ENCODE results near the gene SPG11.

Gene SPG11

GRCh38 chr15:44595656-44596510, 67.6 kb downstream of the SPG11 start:
- peak; percentile 38 for DNase-seq (ENCODE audit: low spot score)
- in situ Hi-C loops (cut with MboI; ENCODE audit: low sequenced_read_pairs, unreplicated experiment), result no loop called here
- no peak for TF ChIP-seq CTCF (IDR thresholded peaks at IDR 0.05; ENCODE audit: borderline replicate concordance, control extremely low read depth, extremely low read depth, insufficient read depth, missing control alignments)

- no peak for TF ChIP-seq CTCF (IDR thresholded peaks at IDR 0.05; ENCODE audit: borderline replicate concordance, control extremely low read depth, extremely low read depth, insufficient read depth, missing control alignments)
- DNase-seq (ENCODE audit: low spot score), result no peak
- in situ Hi-C loops (cut with MboI; ENCODE audit: low sequenced_read_pairs, unreplicated experiment), result no loop called here
Observed at GRCh38 chr15:44595246-44595645, 68.2 kb downstream of the SPG11 start.

- in situ Hi-C loops (cut with MboI; ENCODE audit: low sequenced_read_pairs, unreplicated experiment), result no loop called here
- no peak for DNase-seq (ENCODE audit: low spot score)
- no peak for TF ChIP-seq CTCF (IDR thresholded peaks at IDR 0.05; ENCODE audit: borderline replicate concordance, control extremely low read depth, extremely low read depth, insufficient read depth, missing control alignments)
Observed at GRCh38 chr15:44593042-44593736, 70.3 kb downstream of the SPG11 start.

- no peak for TF ChIP-seq CTCF (IDR thresholded peaks at IDR 0.05; ENCODE audit: borderline replicate concordance, control extremely low read depth, extremely low read depth, insufficient read depth, missing control alignments)
- no peak for DNase-seq (ENCODE audit: low spot score)
- in situ Hi-C loops (cut with MboI; ENCODE audit: low sequenced_read_pairs, unreplicated experiment), result no loop called here
Observed at GRCh38 chr15:44591326-44591725, 72.1 kb downstream of the SPG11 start.

- in situ Hi-C loops (cut with MboI; ENCODE audit: low sequenced_read_pairs, unreplicated experiment), result loop anchor here (10.0 kb wide), 1 partner anchor 146 kb away; the partner anchor contains the start of gene TRIM69
- TF ChIP-seq CTCF (IDR thresholded peaks at IDR 0.05; ENCODE audit: borderline replicate concordance, control extremely low read depth, extremely low read depth, insufficient read depth, missing control alignments), result no peak
- no peak for DNase-seq (ENCODE audit: low spot score)
Observed at GRCh38 chr15:44588541-44588940, 74.9 kb downstream of the SPG11 start.

- TF ChIP-seq CTCF (IDR thresholded peaks at IDR 0.05; ENCODE audit: borderline replicate concordance, control extremely low read depth, extremely low read depth, insufficient read depth, missing control alignments), result no peak
- no peak for DNase-seq (ENCODE audit: low spot score)
- in situ Hi-C loops (cut with MboI; ENCODE audit: low sequenced_read_pairs, unreplicated experiment), result loop anchor here (10.0 kb wide), 1 partner anchor 149 kb away; the partner anchor contains the start of gene TRIM69
Observed at GRCh38 chr15:44585633-44586032, 77.8 kb downstream of the SPG11 start.

Data from GM13976 (cell line).